Calu3 (cell line): ENCODE results near the gene KLK14. TPM values are rescaled to one million over a fixed set of nuclear protein-coding genes. Genes with fewer than 3 reads are reported as not detected.

Experiments
- BruUV-seq: library from RNA; stranded (reverse); fragments of 400-500 nt; replicated peaks from 2 replicates; lab custom pipeline; 2021; lab: Mats Ljungman, UMichigan
- CTCF ChIA-PET: fragments of 300-600 bp; sonication (Branson Sonifier 250); formaldehyde crosslinking; loops from one replicate; lab custom pipeline; 2022; ENCODE audit warnings: antibody characterized with exemption; lab: Charles Lee
- DNase-seq: peaks from one replicate; pipeline ENCODE4 v3.0.0; 2022
- H3K27ac Mint-ChIP-seq: one replicate; pipeline ENCODE4 v1.8.0; 2022; ENCODE audit warnings: mixed read lengths; ENCODE audit not compliant: unreplicated experiment
- H3K27me3 Mint-ChIP-seq: one replicate; pipeline ENCODE4 v1.8.0; 2022; ENCODE audit warnings: mixed read lengths; ENCODE audit not compliant: unreplicated experiment
- H3K36me3 Mint-ChIP-seq: one replicate; pipeline ENCODE4 v1.8.0; 2022; ENCODE audit warnings: mild to moderate bottlenecking, moderate library complexity, mixed read lengths; ENCODE audit not compliant: insufficient read depth, unreplicated experiment
- H3K4me1 Mint-ChIP-seq: one replicate; pipeline ENCODE4 v1.8.0; 2022; ENCODE audit warnings: mild to moderate bottlenecking, low read depth, mixed read lengths; ENCODE audit not compliant: unreplicated experiment
- H3K4me3 Mint-ChIP-seq: one replicate; pipeline ENCODE4 v1.8.0; 2022; ENCODE audit warnings: mild to moderate bottlenecking, low read depth, moderate library complexity, mixed read lengths; ENCODE audit not compliant: unreplicated experiment
- H3K9me3 Mint-ChIP-seq: one replicate; pipeline ENCODE4 v1.8.0; 2022; ENCODE audit warnings: low read depth, mixed read lengths; ENCODE audit not compliant: unreplicated experiment
- CTCF ChIP-seq: fragments of 200-600 bp; IDR thresholded peaks from one replicate; pipeline ENCODE4 v1.8.0; 2022; ENCODE audit warnings: antibody characterized with exemption; ENCODE audit not compliant: unreplicated experiment
- intact Hi-C: fragments of 100-400 bp; cut with micrococcal nuclease; formaldehyde crosslinking; loops from one replicate; pipeline ENCODE4 v1.10.0; 2022; ENCODE audit not compliant: unreplicated experiment
- total RNA-seq: library from RNA; stranded (reverse); gene quantifications from 2 replicates; pipeline ENCODE4 v1.2.3, GENCODE V29; 2022

The KLK14 gene
- total RNA-seq, 1 experiment from 2014 or later: 0.38 TPM

DNA sequence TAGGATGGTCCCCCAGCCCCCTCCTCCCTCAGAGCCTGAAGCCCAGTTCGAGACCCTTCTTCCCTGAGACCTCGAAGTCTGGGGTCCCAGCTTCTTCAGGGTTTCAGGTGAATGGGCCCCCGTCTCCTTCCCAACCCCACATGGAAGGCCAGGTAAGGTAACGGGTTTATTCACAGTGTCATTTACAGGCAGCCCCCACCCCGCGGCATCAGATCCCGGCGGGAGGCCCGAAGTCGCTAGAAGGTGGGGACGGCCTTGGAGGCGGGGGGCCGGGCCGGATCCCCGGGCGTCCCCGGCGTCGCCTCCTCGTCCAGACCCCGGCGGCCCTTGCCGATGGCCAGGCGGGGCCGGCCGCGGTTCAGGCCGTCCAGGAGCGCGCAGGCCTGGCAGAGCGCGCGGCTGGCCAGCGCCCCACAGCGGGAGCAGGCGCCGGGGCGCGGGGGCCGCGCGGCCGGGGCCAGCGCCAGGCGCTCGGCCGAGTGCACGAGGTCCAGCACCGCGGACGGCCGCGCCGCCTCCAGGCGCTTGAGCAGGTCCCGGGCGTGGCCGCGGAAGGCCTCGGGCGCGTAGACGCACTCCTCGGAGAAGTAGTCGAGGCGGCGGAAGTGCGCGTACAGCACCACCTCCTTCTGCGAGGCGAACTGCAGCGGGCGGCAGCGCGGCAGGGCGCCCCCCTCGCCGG is 15.8 kb upstream of the KLK14 start:
- BruUV-seq: no TSS peak
- CTCF ChIA-PET: no interaction called here
- no peaks in the 10 kb centered on the region for H3K9me3 Mint-ChIP-seq
- H3K27me3 Mint-ChIP-seq: no peaks in the 10 kb centered on the region
- no peak overlapping the region for H3K4me3 Mint-ChIP-seq
- no peak for DNase-seq
- H3K27ac Mint-ChIP-seq: no peak overlapping the region
- H3K4me1 Mint-ChIP-seq: peaks cover 29% of the 10 kb centered on the region
- H3K36me3 Mint-ChIP-seq: peaks cover 47% of the 10 kb centered on the region
- TF ChIP-seq CTCF: no peak
- intact Hi-C loops: loop anchor here (5.0 kb wide), 2 partner anchors 191 to 296 kb away; no protein-coding TSS in a partner anchor

GRCh38 chr19:51097796-51098195 is 15.1 kb upstream of the KLK14 start:
- Mint-ChIP-seq H3K36me3 (peaks cover 40% of the 10 kb centered on the region), H3K27ac (no peak overlapping the region), H3K4me1 (peaks cover 33% of the 10 kb centered on the region), H3K4me3 (no peak overlapping the region), H3K9me3 (no peaks in the 10 kb centered on the region), H3K27me3 (no peaks in the 10 kb centered on the region)
- CTCF ChIA-PET: no interaction called here
- no TSS peak for BruUV-seq
- no peak for TF ChIP-seq CTCF
- no peak for DNase-seq
- intact Hi-C loops: loop anchor here (1.0 to 5.0 kb wide), 4 partner anchors 76 to 295 kb away; no protein-coding TSS in a partner anchor

DNA sequence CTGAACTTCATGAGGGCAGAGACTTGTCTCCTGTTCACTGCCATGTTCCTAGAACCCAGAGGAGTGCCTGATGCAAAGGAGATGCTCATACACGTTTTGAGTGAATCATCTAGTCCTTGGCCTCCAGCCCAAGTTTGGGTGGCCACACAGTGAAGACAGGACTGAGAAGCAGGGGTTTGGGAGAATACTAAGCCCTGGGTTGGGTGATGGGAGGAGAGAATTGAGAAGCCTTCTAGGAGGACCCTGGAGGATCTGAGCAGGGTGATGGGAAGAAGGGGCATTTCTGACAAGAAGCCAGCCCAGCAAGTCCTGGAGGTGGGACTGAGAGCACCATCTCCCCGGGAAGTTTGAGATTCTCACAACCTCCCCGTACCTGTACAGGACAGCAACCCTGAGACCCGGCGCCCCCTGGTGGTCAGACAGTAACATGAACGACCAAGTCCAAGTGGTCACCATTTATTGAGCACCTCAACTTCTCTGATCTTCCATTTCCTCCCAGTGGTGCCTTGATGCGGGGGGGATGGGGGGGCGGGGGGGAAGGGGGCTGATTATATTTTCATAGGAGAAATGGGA is 14.6 kb upstream of the KLK14 start:
- Mint-ChIP-seq H3K4me1 (peaks cover 33% of the 10 kb centered on the region), H3K27ac (no peak overlapping the region), H3K9me3 (no peaks in the 10 kb centered on the region), H3K36me3 (peaks cover 35% of the 10 kb centered on the region), H3K4me3 (no peak overlapping the region), H3K27me3 (no peaks in the 10 kb centered on the region)
- peak; percentile 93 for DNase-seq
- intact Hi-C loops: loop anchor here (1.0 to 5.0 kb wide), 4 partner anchors 76 to 295 kb away; no protein-coding TSS in a partner anchor
- TF ChIP-seq CTCF: peak; percentile 75
- no TSS peak for BruUV-seq
- CTCF ChIA-PET: interaction anchor here (1.1 to 1.9 kb wide), 4 partner anchors 76 to 393 kb away, joined by 4 to 37 read pairs (median 10); no protein-coding TSS in a partner anchor

DNA sequence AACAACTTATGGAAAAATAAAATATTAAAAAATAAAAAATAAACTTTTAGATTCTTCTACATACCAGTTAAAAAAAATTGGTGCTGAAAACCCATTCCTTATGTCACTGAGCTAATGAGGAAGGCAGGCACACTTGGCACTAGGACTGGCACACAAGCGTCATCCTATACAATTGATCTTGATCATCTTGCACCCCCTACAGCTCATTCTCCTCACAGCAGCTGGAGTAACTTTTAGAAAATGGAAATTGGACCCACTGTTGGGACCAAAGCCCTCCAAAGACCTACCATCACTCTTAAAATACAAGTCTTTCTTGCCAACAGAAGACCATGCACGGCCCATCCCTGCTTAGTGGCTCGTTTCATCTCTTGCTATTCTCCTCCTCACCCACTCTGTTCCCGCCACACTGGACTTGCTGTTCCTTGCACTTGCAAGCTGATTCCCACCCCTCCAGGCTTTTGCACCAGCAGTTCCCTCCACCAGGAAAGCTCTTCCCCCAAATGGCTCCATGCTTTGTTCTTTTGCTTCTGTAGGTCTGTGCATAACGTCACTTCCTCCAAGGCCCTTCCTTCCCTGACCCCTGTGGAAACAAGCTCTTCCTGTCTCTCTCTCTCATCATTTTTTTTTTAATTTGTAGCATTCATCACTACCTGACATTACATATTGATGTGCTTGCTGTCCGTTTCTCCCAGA is 13.9 kb upstream of the KLK14 start:
- peaks cover 35% of the 10 kb centered on the region for H3K36me3 Mint-ChIP-seq

More for the DNA sequence above, 13.9 kb upstream of the KLK14 start:
- H3K27me3 Mint-ChIP-seq: no peaks in the 10 kb centered on the region
- intact Hi-C loops: loop anchor here (1.0 to 5.0 kb wide), 4 partner anchors 75 to 294 kb away; no protein-coding TSS in a partner anchor
- CTCF ChIA-PET: interaction anchor here (0.9 to 1.9 kb wide), 5 partner anchors 76 to 540 kb away, joined by 3 to 37 read pairs (median 9); no protein-coding TSS in a partner anchor
- no TSS peak for BruUV-seq
- DNase-seq: peak; percentile 39
- no peaks in the 10 kb centered on the region for H3K9me3 Mint-ChIP-seq
- peak; percentile 61 for TF ChIP-seq CTCF
- H3K4me3 Mint-ChIP-seq: no peak overlapping the region
- H3K27ac Mint-ChIP-seq: no peak overlapping the region
- peaks cover 38% of the 10 kb centered on the region for H3K4me1 Mint-ChIP-seq
